ENCODE measurements around the gene NSMCE1. TPM values are rescaled to one million over a fixed set of nuclear protein-coding genes. Genes with fewer than 3 reads are reported as not detected.

The NSMCE1 gene
- total RNA-seq, 4 donors from 2014 or later: 20.9 to 41.3 (median 30.6) TPM

DNA sequence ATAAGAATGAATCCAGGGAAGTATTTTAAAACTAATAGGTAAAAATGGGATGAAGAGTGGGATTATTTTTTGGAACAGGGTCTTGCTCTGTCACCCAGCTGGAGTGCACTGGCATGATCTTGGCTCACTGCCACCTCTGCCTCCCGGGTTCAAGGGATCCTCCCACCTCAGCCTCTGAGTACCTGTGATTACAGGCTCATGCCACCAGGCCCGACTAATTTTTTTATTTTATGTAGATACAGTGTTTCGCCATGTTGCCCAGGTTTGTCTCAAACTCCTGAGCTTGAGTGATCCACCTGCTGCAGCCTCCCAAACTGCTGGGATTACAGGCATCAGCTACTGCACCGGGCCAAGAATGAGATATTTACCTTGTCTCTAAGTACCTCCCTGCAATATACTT lies 22.1 kb downstream of the NSMCE1 start:
- peak in 2 of 3 donors; percentile 14 to 41 for DNase-seq
- Histone ChIP-seq H3K27ac (peak overlapping the region in 2 of 4 donors; percentile 78), H3K4me3 (no peak overlapping the region), H3K4me1 (peaks cover 0 to 40% (median 1%) of the 10 kb centered on the region in 4 donors), H3K9me3 (no peaks in the 10 kb centered on the region), H3K27me3 (no peaks in the 10 kb centered on the region), H3K36me3 (no peaks in the 10 kb centered on the region)
- TF ChIP-seq CTCF (IDR thresholded peaks at IDR 0.05): no peak
- TF ChIP-seq POLR2A (IDR thresholded peaks at IDR 0.05): no peak

DNA sequence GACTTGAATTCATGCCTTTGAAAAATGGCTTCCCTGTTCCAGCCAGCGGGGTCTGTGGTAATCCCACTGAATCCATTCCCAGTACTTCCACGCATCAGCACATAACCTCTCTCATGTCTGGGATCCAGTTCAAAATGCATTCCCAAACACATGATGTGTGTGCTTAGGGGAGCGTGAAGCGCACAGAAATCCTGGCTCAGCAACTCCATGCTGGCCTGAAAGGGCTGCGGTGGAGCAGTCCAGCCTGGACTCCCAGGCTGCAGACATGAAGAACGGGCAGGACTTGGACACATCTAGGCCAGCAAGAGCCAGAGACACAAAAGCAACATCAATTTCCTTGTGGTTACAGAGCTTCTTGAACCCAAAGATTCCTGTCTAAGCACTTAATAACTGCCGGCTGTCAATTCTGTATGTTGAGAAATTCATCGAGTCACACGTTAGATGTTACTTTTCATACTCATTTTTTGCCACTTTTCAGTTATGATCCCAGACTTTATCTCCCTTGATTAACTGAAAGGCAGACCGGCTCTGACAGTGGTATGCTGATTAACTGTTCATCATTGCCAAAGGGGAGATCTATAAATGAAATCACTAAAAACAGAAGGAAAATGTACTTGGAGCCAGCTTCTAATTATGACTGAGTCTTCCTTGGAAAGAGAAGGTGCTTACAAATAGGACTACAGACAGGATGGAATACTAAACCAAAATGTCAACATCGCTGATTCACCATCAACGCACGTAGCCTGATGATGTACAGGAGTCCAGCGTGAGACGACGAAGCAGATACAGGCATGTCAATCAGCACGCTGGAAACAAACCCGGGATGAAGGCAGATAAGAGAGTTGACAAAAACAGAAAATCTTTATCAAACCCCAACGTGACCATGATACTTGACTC lies 23.0 kb downstream of the NSMCE1 start:
- no peak for TF ChIP-seq POLR2A (IDR thresholded peaks at IDR 0.05)
- no peak for TF ChIP-seq CTCF (IDR thresholded peaks at IDR 0.05)
- H3K27me3 ChIP-seq: no peaks in the 10 kb centered on the region
- no peaks in the 10 kb centered on the region for H3K9me3 ChIP-seq
- peaks cover 0 to 48% (median 5%) of the 10 kb centered on the region in 4 donors for H3K4me1 ChIP-seq
- H3K4me3 ChIP-seq: no peak overlapping the region
- peak overlapping the region; percentile 27 to 78 (median 64) for H3K27ac ChIP-seq
- H3K36me3 ChIP-seq: no peaks in the 10 kb centered on the region
- DNase-seq: peak in 2 of 3 donors; percentile 16 to 59

GRCh38 chr16:27244363-27244755 lies 24.2 kb downstream of the NSMCE1 start:
- Histone ChIP-seq H3K9me3 (no peaks in the 10 kb centered on the region), H3K27ac (peak overlapping the region; percentile 51 to 78 (median 71)), H3K36me3 (no peaks in the 10 kb centered on the region), H3K4me3 (no peak overlapping the region), H3K4me1 (peaks cover 0 to 48% (median 5%) of the 10 kb centered on the region in 4 donors), H3K27me3 (no peaks in the 10 kb centered on the region)
- peak in 1 of 3 donors; percentile 31 for DNase-seq
- TF ChIP-seq CTCF (IDR thresholded peaks at IDR 0.05) (no peak), POLR2A (IDR thresholded peaks at IDR 0.05) (no peak)

DNA sequence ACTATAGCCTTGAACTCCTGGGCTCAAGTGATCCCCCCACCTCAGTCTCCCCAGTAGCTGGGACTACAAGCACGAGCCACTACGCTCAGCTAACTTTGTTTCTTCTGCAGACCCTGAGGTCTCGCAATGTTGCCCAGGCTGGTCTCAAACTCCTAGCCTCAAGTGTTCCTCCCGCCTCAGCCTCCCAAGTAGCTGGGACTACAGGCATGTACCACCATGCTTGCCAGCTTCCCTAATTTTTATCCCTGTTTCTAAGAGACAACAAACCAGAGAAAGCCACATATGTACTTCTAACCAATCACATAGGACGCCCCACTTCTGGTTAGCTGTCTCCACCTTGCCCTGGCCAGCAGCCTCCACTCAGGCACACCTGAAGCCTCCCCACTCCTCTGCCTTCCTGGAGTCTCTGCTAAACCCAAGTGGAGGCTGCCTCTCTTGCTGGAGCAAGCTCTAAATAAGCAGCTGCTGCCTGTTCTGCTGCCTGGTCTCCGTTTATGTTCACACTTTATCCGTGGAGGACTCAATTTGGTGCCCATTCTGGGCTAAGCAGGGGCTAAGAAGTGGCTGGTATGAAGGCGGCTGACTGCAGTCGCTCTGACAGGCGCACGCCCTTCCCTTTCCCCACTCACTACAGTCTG lies 24.7 kb downstream of the NSMCE1 start:
- Histone ChIP-seq H3K27me3 (no peaks in the 10 kb centered on the region), H3K4me1 (peaks cover 0 to 48% (median 5%) of the 10 kb centered on the region in 4 donors), H3K4me3 (no peak overlapping the region), H3K27ac (peak overlapping the region; percentile 51 to 78 (median 71)), H3K36me3 (no peaks in the 10 kb centered on the region), H3K9me3 (no peaks in the 10 kb centered on the region)
- peak in 1 of 3 donors; percentile 40 for DNase-seq
- no peak for TF ChIP-seq POLR2A (IDR thresholded peaks at IDR 0.05)
- no peak for TF ChIP-seq CTCF (IDR thresholded peaks at IDR 0.05)

- Histone ChIP-seq H3K27ac (peak overlapping the region; percentile 51 to 78 (median 71)), H3K27me3 (no peaks in the 10 kb centered on the region), H3K9me3 (no peaks in the 10 kb centered on the region), H3K36me3 (no peaks in the 10 kb centered on the region), H3K4me3 (peak overlapping the region in 2 of 4 donors; percentile 4 to 10), H3K4me1 (peaks cover 0 to 56% (median 6%) of the 10 kb centered on the region in 4 donors)
- DNase-seq: peak in 1 of 3 donors; percentile 60
- TF ChIP-seq CTCF (IDR thresholded peaks at IDR 0.05) (no peak), POLR2A (IDR thresholded peaks at IDR 0.05) (no peak)
These were observed 25.5 kb downstream of the NSMCE1 start for GRCh38 chr16:27242868-27243590.
